GM19035 (cell line): ENCODE data around the gene GJA3.

Experiments used
- ATAC-seq: cut with Tn5 transposase; IDR thresholded peaks from one replicate; pipeline ENCODE4 v1.9.1; 2021; ENCODE audit not compliant: unreplicated experiment

GJA3 gene

GRCh38 chr13:20151612-20152011, 9.2 kb downstream of the GJA3 start:
- ATAC-seq, result no peak

GRCh38 chr13:20151016-20151415, 9.8 kb downstream of the GJA3 start:
- ATAC-seq, result no peak

GRCh38 chr13:20150561-20150960, 10.3 kb downstream of the GJA3 start:
- ATAC-seq, result no peak

GRCh38 chr13:20149762-20150161, 11.1 kb downstream of the GJA3 start:
- no peak for ATAC-seq

GRCh38 chr13:20148501-20149183, 12.2 kb downstream of the GJA3 start:
- ATAC-seq, result no peak

GRCh38 chr13:20146381-20146780, 14.5 kb downstream of the GJA3 start:
- no peak for ATAC-seq

GRCh38 chr13:20145521-20145920, 15.3 kb downstream of the GJA3 start:
- ATAC-seq, result no peak

GRCh38 chr13:20144141-20144850, 16.6 kb downstream of the GJA3 start:
- ATAC-seq, result no peak

- ATAC-seq, result no peak
These were observed 17.8 kb downstream of the GJA3 start for GRCh38 chr13:20142927-20143480.

- ATAC-seq, result no peak
These were observed 18.6 kb downstream of the GJA3 start for GRCh38 chr13:20142023-20142926.

GRCh38 chr13:20141238-20142022, 19.4 kb downstream of the GJA3 start:
- ATAC-seq, result no peak

GRCh38 chr13:20140487-20140886, 20.4 kb downstream of the GJA3 start:
- ATAC-seq, result no peak

GRCh38 chr13:20137875-20138274, 23.0 kb downstream of the GJA3 start:
- ATAC-seq, result no peak

- no peak for ATAC-seq
These were observed 23.8 kb downstream of the GJA3 start for GRCh38 chr13:20136781-20137703.

GRCh38 chr13:20134732-20135131, 26.1 kb downstream of the GJA3 start:
- no peak for ATAC-seq

GRCh38 chr13:20132052-20132634, 28.7 kb downstream of the GJA3 start:
- ATAC-seq, result no peak

GRCh38 chr13:20131057-20131832, 29.6 kb downstream of the GJA3 start:
- no peak for ATAC-seq

- no peak for ATAC-seq
These were observed 30.2 kb downstream of the GJA3 start for GRCh38 chr13:20130652-20131051.
